IPS-18a (cell line): Measurements from ENCODE around the gene ZBTB20.

ENCODE experiments used
- H3K27ac ChIP-seq: one replicate; pipeline ENCODE4 v1.5.1; 2013; ENCODE audit warnings: low read length
- H3K27me3 ChIP-seq: one replicate; pipeline ENCODE4 v1.6.1; 2013; ENCODE audit warnings: mild to moderate bottlenecking, low read length; ENCODE audit not compliant: control insufficient read depth, insufficient read depth
- H3K36me3 ChIP-seq: one replicate; pipeline ENCODE4 v1.6.1; 2013; ENCODE audit warnings: low read depth, low read length; ENCODE audit not compliant: control insufficient read depth
- H3K4me1 ChIP-seq: one replicate; pipeline ENCODE4 v1.6.1; 2013; ENCODE audit warnings: low read depth, low read length; ENCODE audit not compliant: control insufficient read depth
- H3K4me3 ChIP-seq: one replicate; pipeline ENCODE4 v1.5.1; 2013; ENCODE audit warnings: low read length
- H3K9ac ChIP-seq: one replicate; pipeline ENCODE4 v1.6.1; 2013; ENCODE audit warnings: mild to moderate bottlenecking, low read length, moderate library complexity
- H3K9me3 ChIP-seq: one replicate; pipeline ENCODE4 v1.6.1; 2013; ENCODE audit warnings: low read depth, low read length; ENCODE audit not compliant: control insufficient read depth

Gene ZBTB20

GRCh38 chr3:115040673-115041286 lies 106.3 kb downstream of the ZBTB20 start:
- Histone ChIP-seq H3K27ac (no peak overlapping the region), H3K27me3 (no peaks in the 10 kb centered on the region), H3K4me3 (no peak overlapping the region), H3K9me3 (no peaks in the 10 kb centered on the region), H3K4me1 (no peaks in the 10 kb centered on the region), H3K9ac (no peak overlapping the region), H3K36me3 (no peaks in the 10 kb centered on the region)

GRCh38 chr3:115040246-115040645 lies 106.8 kb downstream of the ZBTB20 start:
- Histone ChIP-seq H3K27ac (no peak overlapping the region), H3K4me3 (no peak overlapping the region), H3K9me3 (no peaks in the 10 kb centered on the region), H3K4me1 (no peaks in the 10 kb centered on the region), H3K27me3 (no peaks in the 10 kb centered on the region), H3K36me3 (no peaks in the 10 kb centered on the region), H3K9ac (no peak overlapping the region)

- Histone ChIP-seq H3K9me3 (peaks cover 2% of the 10 kb centered on the region), H3K27ac (no peak overlapping the region), H3K4me1 (no peaks in the 10 kb centered on the region), H3K36me3 (no peaks in the 10 kb centered on the region), H3K27me3 (no peaks in the 10 kb centered on the region), H3K4me3 (no peak overlapping the region), H3K9ac (no peak overlapping the region)
Observed at GRCh38 chr3:115038817-115039216, 108.3 kb downstream of the ZBTB20 start.

GRCh38 chr3:115022835-115023398 lies 124.2 kb downstream of the ZBTB20 start:
- no peak overlapping the region for H3K27ac ChIP-seq
- H3K9ac ChIP-seq: no peak overlapping the region
- no peaks in the 10 kb centered on the region for H3K36me3 ChIP-seq
- H3K4me3 ChIP-seq: no peak overlapping the region
- H3K27me3 ChIP-seq: no peaks in the 10 kb centered on the region
- no peaks in the 10 kb centered on the region for H3K9me3 ChIP-seq
- H3K4me1 ChIP-seq: no peaks in the 10 kb centered on the region

GRCh38 chr3:115022199-115022598 lies 124.9 kb downstream of the ZBTB20 start:
- no peaks in the 10 kb centered on the region for H3K4me1 ChIP-seq
- H3K27me3 ChIP-seq: no peaks in the 10 kb centered on the region
- H3K4me3 ChIP-seq: no peak overlapping the region
- no peaks in the 10 kb centered on the region for H3K36me3 ChIP-seq
- no peaks in the 10 kb centered on the region for H3K9me3 ChIP-seq
- H3K27ac ChIP-seq: no peak overlapping the region
- H3K9ac ChIP-seq: no peak overlapping the region

GRCh38 chr3:115021061-115021460 lies 126.0 kb downstream of the ZBTB20 start:
- Histone ChIP-seq H3K4me3 (no peak overlapping the region), H3K4me1 (no peaks in the 10 kb centered on the region), H3K27ac (no peak overlapping the region), H3K9me3 (no peaks in the 10 kb centered on the region), H3K9ac (no peak overlapping the region), H3K27me3 (no peaks in the 10 kb centered on the region), H3K36me3 (no peaks in the 10 kb centered on the region)

- Histone ChIP-seq H3K36me3 (no peaks in the 10 kb centered on the region), H3K9me3 (no peaks in the 10 kb centered on the region), H3K27ac (no peak overlapping the region), H3K4me1 (no peaks in the 10 kb centered on the region), H3K4me3 (no peak overlapping the region), H3K9ac (no peak overlapping the region), H3K27me3 (no peaks in the 10 kb centered on the region)
Observed at GRCh38 chr3:115019900-115020299, 127.2 kb downstream of the ZBTB20 start.

- Histone ChIP-seq H3K27ac (no peak overlapping the region), H3K4me3 (no peak overlapping the region), H3K4me1 (no peaks in the 10 kb centered on the region), H3K9me3 (no peaks in the 10 kb centered on the region), H3K9ac (no peak overlapping the region), H3K36me3 (no peaks in the 10 kb centered on the region), H3K27me3 (no peaks in the 10 kb centered on the region)
Observed at GRCh38 chr3:115018694-115019093, 128.4 kb downstream of the ZBTB20 start.

- H3K36me3 ChIP-seq: no peaks in the 10 kb centered on the region
- H3K9ac ChIP-seq: no peak overlapping the region
- H3K4me3 ChIP-seq: no peak overlapping the region
- no peaks in the 10 kb centered on the region for H3K27me3 ChIP-seq
- no peaks in the 10 kb centered on the region for H3K4me1 ChIP-seq
- no peaks in the 10 kb centered on the region for H3K9me3 ChIP-seq
- H3K27ac ChIP-seq: no peak overlapping the region
Observed at GRCh38 chr3:115007966-115008365, 139.1 kb downstream of the ZBTB20 start.

- no peak overlapping the region for H3K4me3 ChIP-seq
- no peaks in the 10 kb centered on the region for H3K4me1 ChIP-seq
- no peak overlapping the region for H3K9ac ChIP-seq
- H3K27ac ChIP-seq: no peak overlapping the region
- no peaks in the 10 kb centered on the region for H3K9me3 ChIP-seq
- no peaks in the 10 kb centered on the region for H3K27me3 ChIP-seq
- no peaks in the 10 kb centered on the region for H3K36me3 ChIP-seq
Observed at GRCh38 chr3:115004201-115005140, 142.6 kb downstream of the ZBTB20 start.

- no peaks in the 10 kb centered on the region for H3K27me3 ChIP-seq
- no peak overlapping the region for H3K27ac ChIP-seq
- H3K9me3 ChIP-seq: no peaks in the 10 kb centered on the region
- no peaks in the 10 kb centered on the region for H3K4me1 ChIP-seq
- H3K4me3 ChIP-seq: no peak overlapping the region
- no peak overlapping the region for H3K9ac ChIP-seq
- no peaks in the 10 kb centered on the region for H3K36me3 ChIP-seq
Observed at GRCh38 chr3:114998971-114999579, 148.0 kb downstream of the ZBTB20 start.
